GM12874 (cell line): Measurements from ENCODE around the gene ZFC3H1.

Experiments
- TF ChIP-seq, protein P1 (sequence below): IDR thresholded peaks from 2 replicates; pipeline ENCODE4 v1.5.1; 2011; ENCODE audit warnings: low read depth, mild to moderate bottlenecking, control low read depth, low read length, moderate library complexity; ENCODE audit not compliant: insufficient read depth

Gene ZFC3H1

DNA sequence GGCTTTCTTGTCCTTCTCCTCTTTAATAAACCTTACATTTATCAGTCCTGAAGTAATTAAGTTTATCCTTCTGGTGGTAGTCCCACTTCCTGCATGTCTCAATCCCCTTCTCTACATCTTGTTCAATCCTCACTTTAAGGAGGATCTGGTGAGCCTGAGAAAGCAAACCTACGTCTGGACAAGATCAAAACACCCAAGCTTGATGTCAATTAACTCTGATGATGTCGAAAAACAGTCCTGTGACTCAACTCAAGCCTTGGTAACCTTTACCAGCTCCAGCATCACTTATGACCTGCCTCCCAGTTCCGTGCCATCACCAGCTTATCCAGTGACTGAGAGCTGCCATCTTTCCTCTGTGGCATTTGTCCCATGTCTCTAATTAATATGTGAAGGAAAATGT is 79.3 kb downstream of the ZFC3H1 start:
- TF ChIP-seq, protein P1, sequence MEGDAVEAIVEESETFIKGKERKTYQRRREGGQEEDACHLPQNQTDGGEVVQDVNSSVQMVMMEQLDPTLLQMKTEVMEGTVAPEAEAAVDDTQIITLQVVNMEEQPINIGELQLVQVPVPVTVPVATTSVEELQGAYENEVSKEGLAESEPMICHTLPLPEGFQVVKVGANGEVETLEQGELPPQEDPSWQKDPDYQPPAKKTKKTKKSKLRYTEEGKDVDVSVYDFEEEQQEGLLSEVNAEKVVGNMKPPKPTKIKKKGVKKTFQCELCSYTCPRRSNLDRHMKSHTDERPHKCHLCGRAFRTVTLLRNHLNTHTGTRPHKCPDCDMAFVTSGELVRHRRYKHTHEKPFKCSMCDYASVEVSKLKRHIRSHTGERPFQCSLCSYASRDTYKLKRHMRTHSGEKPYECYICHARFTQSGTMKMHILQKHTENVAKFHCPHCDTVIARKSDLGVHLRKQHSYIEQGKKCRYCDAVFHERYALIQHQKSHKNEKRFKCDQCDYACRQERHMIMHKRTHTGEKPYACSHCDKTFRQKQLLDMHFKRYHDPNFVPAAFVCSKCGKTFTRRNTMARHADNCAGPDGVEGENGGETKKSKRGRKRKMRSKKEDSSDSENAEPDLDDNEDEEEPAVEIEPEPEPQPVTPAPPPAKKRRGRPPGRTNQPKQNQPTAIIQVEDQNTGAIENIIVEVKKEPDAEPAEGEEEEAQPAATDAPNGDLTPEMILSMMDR: no peak

DNA sequence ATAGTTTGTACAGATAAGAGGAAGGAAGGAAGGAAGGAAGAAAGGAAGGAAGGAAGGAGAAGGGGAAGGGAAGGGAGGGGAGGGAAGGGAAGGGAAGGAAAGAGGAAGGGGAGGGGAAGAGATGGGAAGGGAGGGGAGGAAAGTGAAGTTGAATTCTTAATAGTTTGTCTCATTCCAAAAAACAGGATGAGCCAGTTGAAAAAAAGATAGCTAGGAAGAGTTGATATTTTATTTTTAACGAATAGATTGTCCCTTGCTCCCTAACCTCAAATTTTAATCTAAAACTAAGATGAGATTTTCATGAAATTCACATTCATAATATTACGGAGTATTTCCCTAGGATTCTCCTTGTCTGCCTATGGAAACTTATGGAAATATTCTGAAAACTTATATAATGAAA is 80.7 kb downstream of the ZFC3H1 start:
- TF ChIP-seq, protein P1: no peak

DNA sequence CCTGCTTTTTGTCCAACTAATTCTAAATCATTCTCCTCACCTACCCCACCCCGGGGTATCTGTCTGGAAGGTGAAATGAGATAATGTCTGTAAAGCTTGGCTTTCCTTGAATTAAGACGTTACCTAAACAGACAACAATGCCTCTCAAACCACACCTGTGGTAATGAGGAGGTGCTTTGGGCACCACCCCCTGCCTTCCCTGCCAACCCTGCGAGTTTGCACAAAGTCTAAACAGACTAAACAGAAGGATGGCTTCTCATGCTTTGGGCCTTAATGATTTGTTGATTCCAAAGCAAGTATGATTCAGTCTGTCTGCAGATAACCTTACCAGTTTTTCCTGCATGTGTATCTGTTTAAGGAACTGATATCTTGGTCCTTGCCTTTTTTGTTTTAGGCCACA is 82.4 kb downstream of the ZFC3H1 start:
- TF ChIP-seq, protein P1: no peak

DNA sequence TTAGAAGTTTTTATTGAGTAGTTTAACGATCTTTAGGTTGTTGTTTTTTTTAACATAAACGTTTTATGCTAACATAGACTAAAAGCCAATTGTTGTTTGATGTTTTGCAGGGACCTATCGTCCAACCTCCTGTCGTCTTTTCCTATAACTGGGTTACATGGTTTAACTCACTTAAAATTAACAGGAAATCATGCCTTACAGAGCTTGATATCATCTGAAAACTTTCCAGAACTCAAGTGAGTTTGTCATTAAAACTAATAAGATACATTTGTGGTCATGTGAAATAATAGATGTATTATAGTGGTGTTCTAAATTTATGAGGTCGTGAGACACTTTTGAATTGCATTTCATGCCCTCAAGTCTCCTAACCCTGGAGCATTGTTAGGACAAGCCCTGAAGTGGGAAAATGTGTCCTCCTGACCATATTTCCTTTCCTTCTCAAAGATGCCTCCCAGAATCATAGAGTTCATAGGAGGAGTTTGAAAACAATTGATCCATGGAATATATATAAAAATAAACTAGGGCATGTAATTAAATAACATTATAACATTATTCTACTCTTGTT is 84.9 kb downstream of the ZFC3H1 start:
- TF ChIP-seq, protein P1: no peak

DNA sequence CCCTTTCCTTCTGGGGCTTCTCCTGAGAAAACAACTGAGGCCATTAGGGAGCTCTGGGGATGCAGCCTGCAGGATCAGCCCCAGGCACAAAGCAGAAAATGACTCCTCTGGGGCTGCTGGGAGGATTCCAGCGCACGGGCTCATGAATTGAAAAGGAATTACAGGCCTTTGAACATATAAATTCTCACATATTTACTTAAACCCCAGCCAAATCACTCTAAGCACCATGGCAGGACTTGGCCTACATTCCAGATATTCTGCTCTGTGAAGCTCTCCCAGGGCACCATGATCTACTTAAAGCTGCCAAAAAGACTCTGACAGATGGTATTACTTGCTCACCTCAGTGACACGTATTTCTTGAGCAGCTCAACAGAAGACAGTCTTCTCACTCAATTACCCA is 87.2 kb downstream of the ZFC3H1 start:
- TF ChIP-seq, protein P1: no peak

DNA sequence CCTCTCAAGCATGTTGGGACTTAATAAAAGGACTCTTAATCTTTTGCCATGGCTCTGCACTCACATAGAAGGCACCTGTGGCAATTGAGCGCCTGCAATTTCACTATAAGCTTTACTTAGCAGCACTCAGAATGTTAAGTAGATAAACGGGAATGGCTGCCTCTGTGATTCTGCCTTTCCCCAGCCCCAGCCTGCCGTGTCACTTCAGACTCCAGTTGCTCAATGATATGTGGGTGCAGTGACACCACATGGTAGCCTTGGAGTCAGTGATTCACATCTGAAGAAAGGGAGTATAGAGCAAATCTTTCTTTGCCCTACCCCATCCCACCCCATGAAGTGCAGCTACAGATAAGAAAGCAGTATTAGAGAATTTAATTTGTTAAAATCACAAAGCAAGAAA is 96.1 kb downstream of the ZFC3H1 start:
- TF ChIP-seq, protein P1: no peak

DNA sequence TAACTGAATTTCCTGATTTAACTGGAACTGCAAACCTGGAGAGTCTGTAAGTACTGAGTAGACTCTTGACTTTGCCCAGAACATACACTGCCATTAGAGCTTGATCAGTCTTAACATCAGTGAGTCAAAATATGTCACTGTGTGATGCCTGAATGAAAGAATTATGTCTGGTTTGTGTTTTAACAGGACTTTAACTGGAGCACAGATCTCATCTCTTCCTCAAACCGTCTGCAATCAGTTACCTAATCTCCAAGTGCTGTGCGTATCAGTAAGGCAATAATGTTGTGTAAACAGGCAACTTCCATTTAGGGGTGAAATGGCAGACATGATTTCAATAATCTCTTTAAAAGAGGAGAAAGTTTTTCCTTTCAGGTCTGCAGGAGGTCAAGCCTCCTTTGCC is 97.0 kb downstream of the ZFC3H1 start:
- TF ChIP-seq, protein P1: no peak
